ENCODE measurements around the gene ATP5ME. TPM values are rescaled to one million over a fixed set of nuclear protein-coding genes. Genes with fewer than 3 reads are reported as not detected.

Gene ATP5ME
- total RNA-seq, 1 experiment from 2014 or later = 425 TPM

DNA sequence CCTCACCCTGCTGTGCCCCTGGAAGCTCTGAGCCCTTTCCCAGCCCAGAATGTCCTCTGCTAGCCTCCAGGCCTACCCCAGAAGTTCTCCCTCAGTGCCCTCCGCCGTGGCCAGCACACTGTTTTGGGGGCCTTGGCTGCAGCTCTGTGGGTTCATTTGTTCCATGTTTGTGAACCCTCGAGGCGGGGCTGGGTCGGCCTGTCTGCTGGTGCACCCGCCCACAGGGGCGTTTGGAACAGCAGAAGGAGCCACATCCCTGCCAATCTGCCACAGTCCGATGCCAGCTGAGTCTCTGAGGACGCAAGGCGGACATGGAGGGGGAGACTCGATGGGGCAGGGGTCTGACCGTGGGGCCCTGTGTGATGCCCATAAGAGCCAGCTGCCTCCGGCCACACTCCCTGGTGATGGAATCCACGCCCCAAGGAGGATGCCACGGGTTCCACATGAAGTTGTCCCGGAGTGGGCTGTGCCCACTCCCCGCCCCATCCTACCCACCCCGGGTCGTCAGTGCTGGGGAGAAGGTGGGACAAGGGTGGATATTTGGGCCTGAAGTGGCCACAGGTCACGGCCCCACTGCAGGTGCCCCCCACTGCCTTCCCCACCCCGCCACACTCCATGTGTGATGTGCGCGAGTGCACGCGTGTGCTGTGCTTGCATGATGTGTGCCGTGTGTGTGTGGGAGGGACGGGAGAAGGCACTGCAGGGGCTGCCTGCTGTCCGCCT is 7.1 kb downstream of the ATP5ME start:
- H2BK5ac ChIP-seq (ENCODE audit: insufficient read length, low read length) = no peak overlapping the region
- H3K4ac ChIP-seq (ENCODE audit: low read depth, low read length) = no peak overlapping the region
- H3K23ac ChIP-seq (ENCODE audit: insufficient read length, low read depth, low read length) = no peak overlapping the region
- no peak overlapping the region for H3K14ac ChIP-seq (ENCODE audit: insufficient read depth, low read length)
- H4K5ac ChIP-seq (ENCODE audit: insufficient read length, low read depth, low read length) = no peak overlapping the region
- Mint-ChIP-seq H3K27me3 (ENCODE audit: low read depth) (no peaks in the 10 kb centered on the region; the same call in 1 of the 2 replicates), H3K4me1 (peaks cover 0 to 3% of the 10 kb centered on the region in 2 experiments; a peak in 1 of 4 replicates), H3K4me3 (no peak overlapping the region), H3K27ac (no peak overlapping the region), H3K9me3 (no peaks in the 10 kb centered on the region), H3K36me3 (ENCODE audit: insufficient read depth in 1 of 3, low read depth in 3 of 3) (peaks cover 10 to 15% (median 13%) of the 10 kb centered on the region in 3 experiments; a peak in 6 of 7 replicates)
- WGBS (ENCODE audit: extremely low coverage, insufficient read length, low lambda C conversion rate) = no CpG with 5 or more reads among the region's 28 CpGs
- no peak overlapping the region for H3K56ac ChIP-seq (ENCODE audit: insufficient read length, low read depth, low read length)
- no peaks in the 10 kb centered on the region for H3K4me1 ChIP-seq (ENCODE audit: insufficient read depth, low read length)
- H3K4me2 ChIP-seq (ENCODE audit: insufficient read depth, insufficient read length, low read length) = no peak overlapping the region
- H3K23me2 ChIP-seq (ENCODE audit: insufficient read length, low read depth, low read length, poor library complexity, severe bottlenecking) = peaks cover 2% of the 10 kb centered on the region
- no peak overlapping the region for H3K9ac ChIP-seq (ENCODE audit: extremely low read depth, insufficient read length, low read length)
- TF ChIP-seq, protein P1, sequence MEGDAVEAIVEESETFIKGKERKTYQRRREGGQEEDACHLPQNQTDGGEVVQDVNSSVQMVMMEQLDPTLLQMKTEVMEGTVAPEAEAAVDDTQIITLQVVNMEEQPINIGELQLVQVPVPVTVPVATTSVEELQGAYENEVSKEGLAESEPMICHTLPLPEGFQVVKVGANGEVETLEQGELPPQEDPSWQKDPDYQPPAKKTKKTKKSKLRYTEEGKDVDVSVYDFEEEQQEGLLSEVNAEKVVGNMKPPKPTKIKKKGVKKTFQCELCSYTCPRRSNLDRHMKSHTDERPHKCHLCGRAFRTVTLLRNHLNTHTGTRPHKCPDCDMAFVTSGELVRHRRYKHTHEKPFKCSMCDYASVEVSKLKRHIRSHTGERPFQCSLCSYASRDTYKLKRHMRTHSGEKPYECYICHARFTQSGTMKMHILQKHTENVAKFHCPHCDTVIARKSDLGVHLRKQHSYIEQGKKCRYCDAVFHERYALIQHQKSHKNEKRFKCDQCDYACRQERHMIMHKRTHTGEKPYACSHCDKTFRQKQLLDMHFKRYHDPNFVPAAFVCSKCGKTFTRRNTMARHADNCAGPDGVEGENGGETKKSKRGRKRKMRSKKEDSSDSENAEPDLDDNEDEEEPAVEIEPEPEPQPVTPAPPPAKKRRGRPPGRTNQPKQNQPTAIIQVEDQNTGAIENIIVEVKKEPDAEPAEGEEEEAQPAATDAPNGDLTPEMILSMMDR (conservative IDR thresholded peaks at IDR 0.05) = no peak
- no peak overlapping the region for H2BK15ac ChIP-seq (ENCODE audit: low read depth, low read length)
- no peak overlapping the region for H3K18ac ChIP-seq (ENCODE audit: insufficient read length, low read depth, low read length)
- H2BK20ac ChIP-seq (ENCODE audit: low read depth, low read length, poor library complexity, severe bottlenecking) = no peak overlapping the region
- DNase-seq = no peak
- no peaks in the 10 kb centered on the region for H4K20me1 ChIP-seq (ENCODE audit: control insufficient read depth, insufficient read depth, insufficient read length)
- H4K91ac ChIP-seq (ENCODE audit: insufficient read length, low read depth, low read length) = no peak overlapping the region
- H2BK12ac ChIP-seq (ENCODE audit: insufficient read length, low read depth, low read length) = no peak overlapping the region
- H2BK120ac ChIP-seq (ENCODE audit: low read depth, low read length, poor library complexity, severe bottlenecking) = no peak overlapping the region
- no peak overlapping the region for H4K8ac ChIP-seq (replicated peaks; ENCODE audit: insufficient read length, low read depth, low read length)
- H3K79me1 ChIP-seq (ENCODE audit: insufficient read depth, low read depth, low read length, poor library complexity, severe bottlenecking) = no peaks in the 10 kb centered on the region
- no peaks in the 10 kb centered on the region for H3K79me2 ChIP-seq (ENCODE audit: insufficient read depth, low read length)
- no peaks in the 10 kb centered on the region for H3K9me3 ChIP-seq (ENCODE audit: control insufficient read depth, low read depth, low read length)
- no peak overlapping the region for H2AK5ac ChIP-seq (ENCODE audit: insufficient read length, low read length)
- no peak overlapping the region for H3T11ph ChIP-seq (ENCODE audit: low read length)
- no peaks in the 10 kb centered on the region for H3K27me3 ChIP-seq (ENCODE audit: insufficient read depth, low read length)
- no peak overlapping the region for H3K27ac ChIP-seq (ENCODE audit: insufficient read length, low read depth, low read length)
- no peak overlapping the region for H2AFZ ChIP-seq (ENCODE audit: low read length)

Measured in H9 (cell line).